Measurements from ENCODE around the gene CD3D.

CD3D gene

DNA sequence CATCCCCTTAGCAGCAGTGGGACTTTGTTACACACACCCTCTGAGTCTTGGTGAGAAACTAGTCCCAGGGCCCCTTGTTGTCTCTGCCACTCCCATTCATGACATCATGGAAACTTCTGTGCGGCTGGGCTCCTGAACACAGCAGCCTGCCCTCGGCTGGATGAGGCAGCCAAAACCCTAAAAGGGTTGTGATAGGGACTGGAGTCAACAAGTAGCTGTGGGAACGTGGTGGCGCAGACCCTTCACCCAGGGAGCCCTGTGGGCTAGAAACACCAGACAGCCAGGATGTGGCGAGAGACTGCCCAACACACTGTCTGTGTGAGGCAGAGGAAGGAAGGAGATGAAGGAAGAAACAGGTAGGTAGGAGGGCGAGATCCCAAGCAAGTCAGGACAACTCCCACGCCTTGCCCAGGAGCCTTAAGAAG is 3.9 kb downstream of the CD3D start:
- peak; percentile 82 for DNase-seq

DNA sequence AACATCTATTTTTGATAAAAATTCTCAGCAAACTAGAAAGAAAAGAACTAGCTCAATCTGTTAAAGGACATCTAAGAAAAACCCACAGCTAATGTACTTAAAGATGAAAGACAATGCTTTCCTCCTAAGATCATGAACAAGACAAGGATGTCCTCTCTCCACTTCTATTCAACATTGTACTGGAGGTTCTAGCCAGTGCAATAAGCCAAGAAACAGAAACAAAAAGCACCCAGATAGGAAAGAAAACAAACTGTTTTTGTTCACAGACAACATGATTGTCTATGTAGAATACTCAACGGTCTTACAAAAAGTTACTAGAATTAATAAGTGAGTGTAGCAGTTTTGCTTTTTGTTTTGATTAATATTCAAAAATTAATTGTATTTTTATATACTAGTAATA is 7.8 kb downstream of the CD3D start:
- DNase-seq, result no peak

DNA sequence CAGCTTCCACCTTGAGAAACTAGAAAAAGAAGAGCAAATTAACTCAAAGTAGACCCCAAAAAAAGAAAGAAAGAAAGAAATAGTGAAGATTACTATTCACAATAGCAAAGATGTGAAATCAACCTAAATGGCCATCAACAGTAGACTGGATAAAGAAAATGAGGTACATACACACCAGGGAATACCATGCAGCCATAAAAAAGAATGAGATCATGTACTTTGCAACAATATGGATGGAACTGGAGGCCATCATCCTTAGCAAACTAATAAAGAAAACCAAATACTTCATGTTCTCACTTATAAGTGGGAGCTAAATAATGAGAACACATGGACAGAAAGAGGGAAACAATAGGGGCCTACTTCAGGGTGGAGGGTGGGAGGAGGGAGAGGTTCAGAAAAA is 13.8 kb downstream of the CD3D start:
- DNase-seq, result no peak

DNA sequence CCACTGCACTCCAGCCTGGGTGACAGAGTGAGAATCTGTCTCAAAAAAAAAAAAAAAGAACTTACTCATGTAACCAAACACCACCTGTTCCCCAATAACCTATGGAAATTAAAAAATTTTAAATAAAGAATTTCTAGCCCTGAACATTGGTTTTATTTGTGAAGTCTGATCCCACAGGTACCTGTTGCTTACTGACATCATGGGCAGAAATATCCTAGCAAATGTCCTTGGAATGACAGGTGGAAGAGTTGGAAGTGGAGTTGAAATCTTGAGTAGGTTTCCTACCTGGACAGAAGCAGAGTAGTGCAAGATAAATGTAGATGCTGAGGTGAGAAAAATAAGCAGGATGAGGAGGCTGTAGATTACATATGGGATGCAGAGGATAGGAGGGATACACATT is 17.2 kb downstream of the CD3D start:
- DNase-seq, result no peak

DNA sequence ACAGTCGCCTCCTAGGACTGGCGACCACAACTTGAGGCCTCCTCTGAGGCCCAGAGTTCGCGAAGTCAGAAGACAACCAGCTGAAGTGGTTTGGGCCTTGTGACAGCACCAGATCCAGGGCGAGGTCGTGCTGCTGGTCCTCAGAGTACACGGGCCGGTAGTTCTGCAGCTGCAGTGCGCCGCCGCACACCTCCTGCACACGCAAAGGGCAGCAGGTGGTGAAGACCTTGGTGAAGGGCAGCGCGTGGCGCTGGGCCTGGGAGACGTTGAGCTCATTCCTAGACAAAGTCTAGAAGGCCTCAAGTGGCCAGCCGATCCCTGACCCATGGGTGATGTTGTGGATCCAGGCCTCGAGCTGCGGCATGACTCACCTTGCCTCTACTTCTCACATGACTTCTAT is 19.8 kb downstream of the CD3D start:
- no peak for DNase-seq

DNA sequence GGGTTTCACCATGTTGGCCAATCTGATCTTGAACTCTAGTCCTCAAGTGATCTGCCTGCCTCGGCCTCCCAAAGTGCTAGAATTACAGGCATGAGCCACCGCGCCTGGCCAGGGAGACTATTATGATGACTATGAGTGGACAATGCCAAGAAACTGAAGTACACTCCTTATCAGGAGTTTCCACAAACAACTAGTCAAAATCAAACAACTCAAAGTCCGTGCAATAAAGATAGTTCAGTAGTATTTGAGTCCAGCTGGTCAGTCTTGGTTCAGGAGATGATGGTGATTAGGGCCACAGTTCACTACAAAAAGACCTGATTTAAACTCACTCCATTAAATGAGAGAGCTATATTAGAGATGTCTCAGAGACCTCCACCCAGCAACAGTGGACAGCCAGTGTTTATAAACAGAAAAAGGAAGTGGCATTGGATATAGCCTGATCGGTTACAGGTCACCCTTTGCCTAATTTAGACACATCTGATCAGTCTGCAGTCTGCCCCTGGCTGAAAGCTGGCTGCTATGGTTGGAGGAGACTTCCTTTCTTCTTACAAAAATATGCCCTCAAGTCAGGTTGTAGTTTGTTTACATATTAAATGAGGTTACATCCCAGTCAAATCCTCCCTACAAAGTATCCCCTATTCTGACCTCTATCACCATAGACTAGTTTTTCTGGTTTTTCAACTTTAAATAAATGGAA is 21.0 kb downstream of the CD3D start:
- no peak for DNase-seq

DNA sequence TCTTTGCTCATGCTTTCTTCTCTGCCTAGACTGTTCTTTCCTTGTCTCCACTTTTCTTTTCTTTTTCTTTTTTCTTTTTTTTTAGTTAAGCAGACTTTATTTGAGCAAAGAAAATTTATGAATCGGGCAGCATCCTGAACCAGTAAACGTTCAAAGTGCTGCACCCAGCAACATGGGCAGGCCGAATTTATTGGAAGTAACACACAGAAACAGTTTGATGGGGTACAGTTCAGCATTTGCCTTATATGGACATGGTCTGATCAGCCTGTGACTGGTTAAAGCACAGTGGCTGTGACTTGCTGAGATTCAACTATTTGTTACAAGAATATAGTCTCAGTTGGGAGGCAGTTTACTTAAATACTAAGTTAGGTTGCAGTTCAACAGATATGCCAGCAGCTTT is 22.0 kb downstream of the CD3D start:
- no peak for DNase-seq

DNA sequence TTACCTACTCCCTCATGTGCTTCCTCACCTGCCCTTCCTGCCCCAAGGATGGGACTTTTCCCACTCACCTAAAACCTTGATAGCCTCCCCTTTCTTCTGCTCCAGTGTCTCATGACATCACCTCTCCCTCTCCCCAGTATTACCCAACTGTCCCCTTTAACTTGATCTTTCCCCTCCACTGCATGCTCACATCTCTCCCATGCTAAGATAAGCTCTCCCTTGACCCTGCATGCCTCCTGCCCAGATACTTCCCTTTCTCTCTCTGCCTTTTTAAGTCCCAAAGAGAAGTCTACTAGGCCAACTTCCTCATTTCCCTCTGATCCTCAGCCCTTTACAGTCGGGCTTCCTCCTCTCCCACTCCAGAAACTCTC is 23.2 kb downstream of the CD3D start:
- no peak for DNase-seq

DNA sequence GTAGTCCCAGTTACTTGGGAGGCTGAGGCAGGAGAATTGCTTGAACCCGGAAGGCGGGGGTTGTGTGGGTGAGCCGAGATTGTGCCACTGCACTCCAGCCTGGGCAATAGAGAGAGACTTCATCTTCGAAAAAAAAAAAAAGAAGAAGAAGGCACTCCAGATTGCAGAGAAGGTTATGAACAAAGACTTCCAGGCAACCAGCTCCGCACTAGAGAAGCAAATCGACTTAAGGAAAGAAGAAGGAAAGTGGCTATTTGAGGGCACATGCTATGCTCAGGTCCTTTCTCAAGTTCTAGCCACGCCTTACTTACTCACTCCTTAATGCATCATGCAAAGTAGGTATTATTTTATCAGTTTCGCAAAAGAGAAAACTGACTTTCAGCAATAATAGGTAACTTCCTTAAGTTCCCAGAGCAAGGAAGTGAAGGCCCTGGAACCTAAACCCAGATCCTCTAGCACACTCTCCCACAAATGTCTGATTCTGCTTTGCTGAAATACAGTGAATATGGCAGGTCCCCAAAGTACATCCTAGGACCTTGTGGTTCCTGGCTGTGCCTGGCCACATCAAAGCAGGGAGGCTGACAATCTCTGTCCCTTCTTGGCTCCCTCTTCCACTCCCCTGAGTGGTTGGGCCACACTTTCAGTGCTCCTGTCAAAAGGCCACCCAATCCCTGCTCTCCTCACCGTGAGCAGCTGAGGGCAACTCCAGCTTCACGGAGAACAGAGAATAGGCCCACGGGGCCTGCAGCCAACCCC is 23.7 kb downstream of the CD3D start:
- no peak for DNase-seq

DNA sequence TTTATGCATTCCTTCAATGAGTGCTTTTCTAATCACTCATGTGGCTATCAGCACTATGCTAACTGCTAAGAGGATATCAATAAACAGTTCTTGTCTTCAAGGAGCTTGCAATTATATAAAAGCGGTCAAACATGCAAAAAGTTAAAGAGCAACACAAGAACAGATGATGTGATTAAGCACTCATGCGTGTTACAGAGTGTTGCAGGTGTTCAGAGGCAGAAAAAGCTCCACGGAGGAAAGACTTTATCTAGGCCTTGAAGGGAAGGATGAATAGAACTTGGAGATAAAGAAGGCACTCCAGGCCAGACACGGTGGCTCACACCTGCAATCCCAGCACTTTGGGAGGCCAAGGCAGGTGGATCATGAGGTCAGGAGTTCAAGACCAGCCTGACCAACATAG is 24.4 kb downstream of the CD3D start:
- no peak for DNase-seq

DNA sequence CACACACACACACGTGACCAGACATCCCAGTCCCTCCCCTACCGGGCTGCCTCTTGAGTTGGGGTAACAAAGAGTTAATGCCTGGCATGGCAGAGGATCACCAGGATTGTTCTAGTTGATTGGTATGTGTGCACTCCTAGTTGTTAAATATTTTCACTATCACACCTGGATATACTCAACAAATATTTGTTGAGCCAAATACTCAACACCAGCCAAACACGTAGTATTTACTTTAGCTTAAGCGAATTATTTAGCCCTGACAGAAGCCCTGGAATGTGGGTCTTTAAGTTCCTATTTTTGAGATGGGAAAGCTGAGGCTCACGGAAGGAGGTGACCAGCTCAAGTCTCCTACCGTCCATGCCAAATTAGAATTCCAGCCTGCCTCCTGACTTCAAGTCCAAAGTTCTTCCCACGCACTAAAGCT is 27.5 kb downstream of the CD3D start:
- no peak for DNase-seq

DNA sequence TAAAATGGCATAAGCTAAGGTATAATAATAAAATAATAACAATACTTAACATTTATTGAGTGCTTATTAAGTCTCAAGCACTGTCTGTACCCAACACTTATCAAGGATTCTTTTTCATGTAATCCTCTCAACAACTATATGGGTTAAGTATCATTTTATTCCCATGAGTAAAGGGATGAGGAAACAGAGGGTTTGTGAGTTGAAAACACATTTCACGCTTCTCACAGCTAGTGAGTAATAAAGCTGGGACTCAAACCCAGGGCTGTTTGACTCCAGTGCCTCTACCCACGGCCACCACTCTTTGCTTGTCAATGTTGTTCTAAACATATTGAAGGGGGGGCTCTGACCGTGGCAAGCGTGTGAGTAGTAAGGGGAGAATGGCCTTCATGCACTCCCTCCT is 29.3 kb downstream of the CD3D start:
- DNase-seq, result no peak

DNA sequence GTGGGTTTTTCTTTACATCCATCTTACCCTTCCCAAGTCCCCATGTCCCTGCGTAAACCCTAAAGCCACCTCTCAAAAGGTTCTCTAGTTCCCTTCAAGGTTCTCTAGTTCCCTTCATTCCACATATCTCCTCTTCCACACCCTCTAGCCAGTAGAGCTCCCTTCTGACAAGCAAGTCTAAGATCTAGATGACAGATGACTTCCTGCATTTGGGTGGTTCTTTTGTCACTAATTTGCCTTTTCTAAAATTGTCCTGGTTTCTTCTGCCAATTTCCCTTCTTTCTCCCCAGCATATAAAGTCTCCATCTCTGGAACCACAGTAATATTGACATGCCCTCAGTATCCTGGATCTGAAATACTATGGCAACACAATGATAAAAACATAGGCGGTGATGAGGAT is 30.2 kb downstream of the CD3D start:
- DNase-seq, result no peak

DNA sequence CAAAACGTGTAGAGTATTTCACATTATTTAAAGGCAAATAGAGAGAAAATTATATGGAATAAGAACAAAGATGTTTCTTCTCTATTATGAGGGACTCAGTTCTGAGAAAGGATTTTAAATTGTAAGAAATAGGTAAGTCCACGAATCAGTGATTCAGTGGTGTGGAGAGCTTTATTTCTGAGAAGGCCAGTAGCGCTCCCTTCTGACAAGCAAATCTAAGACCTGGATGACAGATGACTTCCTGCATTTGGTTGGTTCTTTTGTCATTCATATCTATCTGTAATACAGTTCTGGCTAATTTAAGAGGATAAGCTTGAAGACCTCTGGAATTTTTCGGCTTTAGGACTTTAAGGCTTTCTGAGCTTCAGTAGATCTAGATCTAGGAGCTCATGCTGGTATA is 31.0 kb downstream of the CD3D start:
- DNase-seq, result no peak

DNA sequence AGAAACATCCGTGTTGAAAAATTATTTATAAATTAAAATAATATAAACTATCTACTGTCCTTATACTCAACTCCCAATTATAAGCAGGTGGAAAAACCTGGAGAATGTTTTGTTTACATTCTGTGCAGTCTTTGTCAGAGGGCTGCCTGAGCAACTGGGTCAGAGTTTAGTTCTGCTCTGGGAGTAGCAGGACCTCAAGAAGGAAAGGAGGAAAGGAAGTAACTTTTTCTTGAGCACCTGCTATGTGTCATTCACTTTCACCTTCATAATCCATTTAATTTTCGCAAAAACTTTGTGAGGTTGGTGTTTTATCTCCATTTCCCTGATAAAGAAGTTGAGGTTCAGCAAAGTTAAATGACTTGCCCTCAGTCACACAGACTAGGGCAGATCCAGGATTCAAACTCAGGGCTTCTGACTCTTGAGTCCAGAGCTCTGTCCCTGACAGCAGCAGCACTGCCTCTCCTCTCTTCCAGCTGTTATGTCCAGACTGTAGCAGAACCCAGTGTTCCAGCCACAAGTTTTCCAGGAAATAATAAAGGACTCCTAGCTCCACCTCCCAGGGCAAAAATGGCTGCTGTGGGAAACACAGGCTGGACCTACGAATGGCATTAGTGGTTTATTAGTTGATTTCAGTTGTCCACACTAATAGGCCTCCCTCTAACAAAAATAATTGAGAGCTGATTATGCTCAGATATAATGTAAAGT is 31.6 kb downstream of the CD3D start:
- no peak for DNase-seq

DNA sequence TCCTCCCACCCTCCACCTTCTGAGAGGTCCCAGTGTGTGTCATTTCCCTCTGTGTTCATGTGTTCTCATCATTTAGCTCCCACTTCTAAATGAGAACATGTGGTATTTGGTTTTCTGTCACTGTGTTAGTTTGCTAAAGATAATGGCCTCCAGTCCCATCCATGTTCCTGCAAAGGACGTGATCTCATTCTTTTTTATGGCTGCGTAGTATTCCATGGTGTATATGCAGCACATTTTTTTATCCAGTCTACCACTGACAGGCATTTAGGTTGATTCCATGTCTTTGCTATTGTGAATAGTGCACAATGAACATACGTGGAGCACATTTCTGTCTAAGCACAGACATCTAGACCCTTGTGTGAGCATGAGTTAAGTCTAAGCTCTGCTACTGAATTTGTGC is 32.2 kb downstream of the CD3D start:
- DNase-seq, result no peak

DNA sequence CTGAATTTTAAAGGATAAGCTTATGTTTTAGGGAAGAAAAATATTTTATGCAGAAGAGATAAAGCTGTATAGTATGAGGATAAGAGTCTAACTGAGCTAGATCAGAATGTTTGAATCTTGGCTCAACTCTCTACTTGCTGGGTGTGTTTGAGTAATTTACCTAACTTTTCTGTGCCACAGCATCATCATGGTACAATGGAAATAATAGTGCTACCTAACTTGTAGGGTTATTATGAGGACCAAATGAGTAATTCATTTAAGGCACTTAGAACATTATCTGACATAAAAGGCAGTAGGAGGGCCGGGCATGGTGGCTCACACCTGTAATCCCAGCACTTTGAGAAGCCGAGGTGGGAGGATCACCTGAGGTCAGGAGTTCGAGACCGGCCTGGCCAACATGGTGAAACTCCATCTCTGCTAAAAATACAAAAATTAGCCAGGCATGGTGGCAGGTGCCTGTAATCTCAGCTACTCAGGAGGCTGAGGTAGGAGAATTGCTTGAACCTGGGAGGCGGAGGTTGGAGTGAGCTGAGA is 33.4 kb downstream of the CD3D start:
- peak; percentile 47 for DNase-seq

DNA sequence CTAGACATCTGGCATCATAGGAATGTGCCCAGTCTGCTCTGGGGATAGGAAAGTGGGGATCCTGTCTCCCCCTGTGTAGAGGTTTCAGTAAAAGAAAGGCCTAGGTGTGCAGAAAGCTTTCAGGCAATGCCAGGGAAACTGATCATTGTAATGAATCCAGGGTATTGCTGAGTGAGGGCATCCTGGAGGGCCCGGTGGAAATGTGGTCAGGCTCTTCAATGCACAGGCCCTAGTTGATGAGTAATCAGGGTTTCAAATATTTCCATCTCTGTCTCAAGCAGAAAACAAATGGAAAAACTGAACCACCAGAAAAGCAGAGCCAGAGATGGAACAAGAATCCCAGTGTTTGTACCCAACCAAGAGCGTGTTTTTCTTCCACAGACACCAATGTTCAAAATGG is 35.9 kb downstream of the CD3D start:
- DNase-seq, result peak; percentile 42

DNA sequence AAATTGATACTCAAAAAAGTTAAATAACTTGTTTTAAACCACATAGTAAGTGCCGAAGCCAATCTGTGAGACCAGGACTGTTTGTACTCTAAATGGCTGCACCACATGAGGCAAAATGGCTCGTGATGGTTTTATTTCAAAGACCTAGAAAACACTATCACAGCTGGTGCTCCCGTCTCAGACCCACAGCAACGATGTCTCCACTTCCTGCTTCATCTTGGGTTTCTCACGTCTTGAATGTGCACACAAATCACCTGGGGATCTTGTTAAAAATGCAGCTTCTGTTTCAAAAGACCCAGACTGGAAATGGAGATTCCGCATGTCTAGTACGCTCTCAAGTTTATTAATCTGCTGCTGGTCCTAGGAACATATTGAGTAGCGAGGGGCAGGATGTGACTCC is 36.8 kb downstream of the CD3D start:
- DNase-seq, result peak; percentile 24

DNA sequence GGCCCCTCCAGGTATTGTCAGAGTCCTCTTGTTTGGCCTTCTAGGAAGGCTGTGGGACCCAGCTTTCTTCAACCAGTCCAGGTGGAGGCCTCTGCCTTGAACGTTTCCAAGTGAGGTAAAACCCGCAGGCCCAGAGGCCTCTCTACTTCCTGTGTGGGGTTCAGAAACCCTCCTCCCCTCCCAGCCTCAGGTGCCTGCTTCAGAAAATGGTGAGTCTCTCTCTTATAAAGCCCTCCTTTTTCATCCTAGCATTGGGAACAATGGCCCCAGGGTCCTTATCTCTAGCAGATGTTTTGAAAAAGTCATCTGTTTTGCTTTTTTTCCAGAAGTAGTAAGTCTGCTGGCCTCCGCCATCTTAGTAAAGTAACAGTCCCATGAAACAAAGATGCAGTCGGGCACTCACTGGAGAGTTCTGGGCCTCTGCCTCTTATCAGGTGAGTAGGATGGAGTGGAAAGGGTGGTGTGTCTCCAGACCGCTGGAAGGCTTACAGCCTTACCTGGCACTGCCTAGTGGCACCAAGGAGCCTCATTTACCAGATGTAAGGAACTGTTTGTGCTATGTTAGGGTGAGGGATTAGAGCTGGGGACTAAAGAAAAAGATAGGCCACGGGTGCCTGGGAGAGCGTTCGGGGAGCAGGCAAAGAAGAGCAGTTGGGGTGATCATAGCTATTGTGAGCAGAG is 37.8 kb downstream of the CD3D start, which contains the start of gene CD3E:
TSS of gene CD3E (plus strand) at position 163 of the 681 bp plus-strand sequence. CDS start at position 386, 223 bp downstream.
- peak; percentile 69 for DNase-seq

DNA sequence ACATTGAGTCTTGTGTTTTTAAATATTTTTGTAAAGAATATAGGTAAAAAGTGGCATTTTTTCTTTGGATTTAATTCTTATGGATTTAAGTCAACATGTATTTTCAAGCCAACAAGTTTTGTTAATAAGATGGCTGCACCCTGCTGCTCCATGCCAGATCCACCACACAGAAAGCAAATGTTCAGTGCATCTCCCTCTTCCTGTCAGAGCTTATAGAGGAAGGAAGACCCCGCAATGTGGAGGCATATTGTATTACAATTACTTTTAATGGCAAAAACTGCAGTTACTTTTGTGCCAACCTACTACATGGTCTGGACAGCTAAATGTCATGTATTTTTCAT is 38.3 kb downstream of the CD3D start:
- no peak for DNase-seq

DNA sequence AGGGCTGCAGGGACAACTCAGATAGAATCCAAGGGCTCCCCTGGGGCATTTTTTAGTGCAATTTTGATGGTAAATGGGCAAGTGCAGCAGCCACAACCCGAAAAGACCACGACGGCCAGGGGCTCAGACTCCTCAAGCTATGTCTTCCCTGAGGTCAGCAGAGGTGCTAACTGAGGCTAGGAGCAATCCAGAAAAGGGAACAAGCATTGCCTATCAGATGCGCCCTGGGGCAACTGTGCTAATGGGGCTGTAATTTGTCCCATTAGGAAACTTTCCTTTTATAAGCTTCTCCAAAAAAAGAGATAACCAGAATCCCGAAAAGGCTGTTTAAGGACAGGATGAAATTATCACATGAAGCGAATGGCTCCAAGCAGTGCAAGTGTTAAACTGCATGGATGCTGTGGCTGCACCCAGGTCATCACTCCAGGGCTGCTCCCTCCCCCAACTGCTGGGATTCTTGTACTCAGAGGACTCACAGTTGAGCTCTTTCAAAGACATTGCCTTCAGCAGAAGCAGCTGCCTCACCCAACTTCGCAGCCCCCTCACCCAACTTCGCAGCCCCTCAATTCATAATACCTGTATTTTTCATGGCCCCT is 40.8 kb downstream of the CD3D start:
- no peak for DNase-seq
